Aorta (tissue), 5 donors: ENCODE measurements around the gene TAF5L. TPM values are rescaled to one million over a fixed set of nuclear protein-coding genes. Genes with fewer than 3 reads are reported as not detected.
A peak's percentile ranks its signal among the peaks of the same experiment; 100 is the strongest.

Source experiments
- ATAC-seq: fragments of 200-7000 bp; cut with Tn5 transposase; one replicate; pipeline ENCODE4 v1.9.1; 2022; ENCODE audit warnings: moderate library complexity; ENCODE audit not compliant: low FRiP score
- DNase-seq, 2 donors: peaks; one replicate each; pipeline ENCODE4 v3.0.0-alpha.2; 2020
- H3K27ac ChIP-seq, 2 donors: one replicate each; pipeline ENCODE4 v1.5.1; 2013; ENCODE audit warnings: low read length in 2 of 2, mild to moderate bottlenecking in 2 of 2, moderate library complexity in 2 of 2, control low read depth in 1 of 2, inconsistent platforms in 1 of 2, low read depth in 1 of 2
- H3K27me3 ChIP-seq, 2 donors: one replicate each; pipeline ENCODE4 v1.6.1; 2013; ENCODE audit warnings: control low read depth in 1 of 2, low read length in 1 of 2, mild to moderate bottlenecking in 1 of 2, moderate library complexity in 1 of 2; ENCODE audit not compliant: insufficient read depth in 2 of 2, control insufficient read depth in 1 of 2
- H3K36me3 ChIP-seq, 2 donors: one replicate each; pipeline ENCODE4 v1.6.1; 2013; ENCODE audit warnings: control low read depth in 1 of 2, low read length in 1 of 2, mild to moderate bottlenecking in 1 of 2; ENCODE audit not compliant: insufficient read depth in 2 of 2, control insufficient read depth in 1 of 2
- H3K4me1 ChIP-seq, 2 donors: one replicate each; pipeline ENCODE4 v1.6.1; 2013; ENCODE audit warnings: low read length in 2 of 2, control low read depth in 1 of 2, mild to moderate bottlenecking in 1 of 2, moderate library complexity in 1 of 2; ENCODE audit not compliant: insufficient read depth in 2 of 2, control insufficient read depth in 1 of 2
- H3K4me3 ChIP-seq, 2 donors: one replicate each; pipeline ENCODE4 v1.5.1; 2013; ENCODE audit warnings: low read length in 2 of 2, control low read depth in 1 of 2, mild to moderate bottlenecking in 1 of 2
- H3K9me3 ChIP-seq: one replicate; pipeline ENCODE4 v1.6.1; 2013; ENCODE audit warnings: mild to moderate bottlenecking, low read length; ENCODE audit not compliant: control insufficient read depth
- WGBS, 2 donors: extraction: QIAGEN DNeasy Blood & Tissue Kit; methylation state at CpG; one replicate each; pipeline ENCODE4 v1.1.7; 2013; 5-methylcytosine and 5-hydroxymethylcytosine counted together
- intact Hi-C, 2 donors: fragments of 100-400 bp; cut with DNase I; formaldehyde crosslinking; loops; one replicate each; pipeline versions ENCODE4 v1.14.2 to v1.15.0; 2022
- polyA plus RNA-seq, 2 donors: library from polyadenylated mRNA; stranded (reverse); fragments of 200-250 nt; gene quantifications; one replicate each; pipeline ENCODE4 v1.2.3, GENCODE V29; 2013
- total RNA-seq, 2 donors: library from RNA; stranded (reverse); fragmentation: NEBNext Ultra II Directional; extraction: Animal tissue kit (Norgen Biotek cat#: 25700); gene quantifications; one replicate each; pipeline ENCODE4 v1.2.1, GENCODE V29; 2021
- donor health status: healthy with polysubstance abuse.
- donor health status: Bipolar disorder and iron deficiency.
- donor health status: DM: no; HTN: no; CAD: no.
- donor health status: DM: no; HTN: no; CAD: no.
- donor health status: DM: yes; HTN: yes; CAD: no.

The TAF5L gene
- total and polyA plus RNA-seq, 4 donors: 11.6 to 37.8 (median 22.9) TPM

- ATAC-seq: no peak
- WGBS, 2 donors: 97 to 98% methylated on average over 6 of the region's 6 CpGs
- Histone ChIP-seq H3K9me3 (no peaks in the 10 kb centered on the region), H3K36me3 (no peaks in the 10 kb centered on the region), H3K27ac (no peak overlapping the region), H3K4me1 (no peaks in the 10 kb centered on the region), H3K4me3 (no peak overlapping the region), H3K27me3 (no peaks in the 10 kb centered on the region)
- intact Hi-C loops: loop anchor here (5.0 kb wide), 2 partner anchors 47 to 692 kb away; no protein-coding TSS in a partner anchor
- no peak for DNase-seq
Measured at GRCh38 chr1:229574679-229575442, 51.1 kb downstream of the TAF5L start.

GRCh38 chr1:229572286-229572685 lies 53.6 kb downstream of the TAF5L start:
- DNase-seq: no peak
- Histone ChIP-seq H3K4me3 (no peak overlapping the region), H3K36me3 (no peaks in the 10 kb centered on the region), H3K27ac (no peak overlapping the region), H3K9me3 (no peaks in the 10 kb centered on the region), H3K27me3 (no peaks in the 10 kb centered on the region), H3K4me1 (peaks cover 0 to under 1% of the 10 kb centered on the region in 2 donors)
- intact Hi-C loops: loop anchor here in 1 of 2 donors (5.0 kb wide), 1 partner anchor 695 kb away; no protein-coding TSS in a partner anchor
- 87 to 95% methylated on average over 2 of the region's 2 CpGs for WGBS, 2 donors
- ATAC-seq: no peak

- no peak overlapping the region for H3K27ac ChIP-seq
- no peak overlapping the region for H3K4me3 ChIP-seq
- WGBS, 2 donors: 6 to 13% methylated on average over 2 of the region's 2 CpGs
- H3K4me1 ChIP-seq: peaks cover 0 to 3% of the 10 kb centered on the region in 2 donors
- ATAC-seq (no peak), DNase-seq (no peak)
- no peaks in the 10 kb centered on the region for H3K36me3 ChIP-seq
- intact Hi-C loops: loop anchor here in 1 of 2 donors (5.0 kb wide), 1 partner anchor 696 kb away; no protein-coding TSS in a partner anchor
- no peaks in the 10 kb centered on the region for H3K27me3 ChIP-seq
- H3K9me3 ChIP-seq: no peaks in the 10 kb centered on the region
Measured at GRCh38 chr1:229570891-229571516, 54.9 kb downstream of the TAF5L start.

GRCh38 chr1:229570305-229570704 lies 55.6 kb downstream of the TAF5L start:
- no peak overlapping the region for H3K27ac ChIP-seq
- intact Hi-C loops: loop anchor here in 1 of 2 donors (5.0 kb wide), 1 partner anchor 697 kb away; no protein-coding TSS in a partner anchor
- DNase-seq (no peak), ATAC-seq (no peak)
- 60 to 72% methylated on average over 20 of the region's 20 CpGs for WGBS, 2 donors
- H3K4me3 ChIP-seq: no peak overlapping the region
- H3K9me3 ChIP-seq: no peaks in the 10 kb centered on the region
- peaks cover 0 to 3% of the 10 kb centered on the region in 2 donors for H3K4me1 ChIP-seq
- H3K36me3 ChIP-seq: no peaks in the 10 kb centered on the region
- H3K27me3 ChIP-seq: no peaks in the 10 kb centered on the region

GRCh38 chr1:229567109-229567868 lies 58.6 kb downstream of the TAF5L start:
- Histone ChIP-seq H3K27ac (no peak overlapping the region), H3K4me3 (no peak overlapping the region), H3K27me3 (no peaks in the 10 kb centered on the region), H3K4me1 (peaks cover 3 to 6% of the 10 kb centered on the region in 2 donors), H3K36me3 (no peaks in the 10 kb centered on the region), H3K9me3 (no peaks in the 10 kb centered on the region)
- intact Hi-C loops: no loop called here
- WGBS, 2 donors: 70 to 75% methylated on average over 13 of the region's 13 CpGs
- DNase-seq (no peak), ATAC-seq (no peak)

GRCh38 chr1:229563701-229564100 lies 62.2 kb downstream of the TAF5L start:
- 5% methylated on average over 5 of the region's 5 CpGs for WGBS, 2 donors

GRCh38 chr1:229563241-229563640 lies 62.7 kb downstream of the TAF5L start:
- Histone ChIP-seq H3K27ac (peak overlapping the region; percentile 74 to 99), H3K36me3 (no peaks in the 10 kb centered on the region), H3K27me3 (no peaks in the 10 kb centered on the region), H3K9me3 (no peaks in the 10 kb centered on the region), H3K4me1 (peaks cover 3 to 6% of the 10 kb centered on the region in 2 donors), H3K4me3 (no peak overlapping the region)
- intact Hi-C loops: no loop called here
- WGBS, 2 donors: 24 to 28% methylated on average over 7 of the region's 7 CpGs
- no peak for ATAC-seq
- DNase-seq: no peak

More at GRCh38 chr1:229563701-229564100, 62.2 kb downstream of the TAF5L start:
- no peaks in the 10 kb centered on the region for H3K36me3 ChIP-seq
- intact Hi-C loops: no loop called here
- ATAC-seq (peak; percentile 57), DNase-seq (peak in 1 of 2 donors; percentile 70)
- peak overlapping the region; percentile 60 to 99 for H3K27ac ChIP-seq
- H3K4me3 ChIP-seq: no peak overlapping the region
- H3K4me1 ChIP-seq: peaks cover 3 to 6% of the 10 kb centered on the region in 2 donors
- H3K9me3 ChIP-seq: no peaks in the 10 kb centered on the region
- H3K27me3 ChIP-seq: no peaks in the 10 kb centered on the region

GRCh38 chr1:229562686-229563085 lies 63.2 kb downstream of the TAF5L start:
- Histone ChIP-seq H3K4me1 (peaks cover 3 to 6% of the 10 kb centered on the region in 2 donors), H3K27me3 (no peaks in the 10 kb centered on the region), H3K27ac (peak overlapping the region; percentile 74 to 99), H3K36me3 (no peaks in the 10 kb centered on the region), H3K9me3 (no peaks in the 10 kb centered on the region), H3K4me3 (no peak overlapping the region)
- intact Hi-C loops: no loop called here
- 47 to 61% methylated on average over 3 of the region's 3 CpGs for WGBS, 2 donors
- no peak for DNase-seq
- no peak for ATAC-seq
